NOMO-1 (cell line): ENCODE results near the gene CCDC110.
A peak's percentile ranks its signal among the peaks of the same experiment; 100 is the strongest.

Experiments
- DNase-seq, 2 experiments: peaks; one replicate each; lab custom pipeline; 2025; ENCODE audit not compliant: unreplicated experiment in 2 of 2; lab: John Stamatoyannopoulos, UW

Gene CCDC110

GRCh38 chr4:185473247-185473646 is 1.7 kb upstream of the CCDC110 start:
- no peak for DNase-seq

GRCh38 chr4:185472103-185472542 is 590 bp upstream of the CCDC110 start:
- DNase-seq, result no peak

- no peak for DNase-seq
Observed at GRCh38 chr4:185470501-185471195, 885 bp downstream of the CCDC110 start.

- no peak for DNase-seq
Observed at GRCh38 chr4:185469580-185470154, 1.9 kb downstream of the CCDC110 start.

- DNase-seq, result no peak
Observed at GRCh38 chr4:185468999-185469398, 2.5 kb downstream of the CCDC110 start.

GRCh38 chr4:185467991-185468390 is 3.5 kb downstream of the CCDC110 start:
- no peak for DNase-seq

- DNase-seq, result no peak
Observed at GRCh38 chr4:185467101-185467500, 4.4 kb downstream of the CCDC110 start.

GRCh38 chr4:185465707-185466106 is 5.8 kb downstream of the CCDC110 start:
- DNase-seq, result no peak

- no peak for DNase-seq
Observed at GRCh38 chr4:185464887-185465286, 6.6 kb downstream of the CCDC110 start.

GRCh38 chr4:185464183-185464582 is 7.3 kb downstream of the CCDC110 start:
- DNase-seq, result no peak

- no peak for DNase-seq
Observed at GRCh38 chr4:185463541-185463940, 8.0 kb downstream of the CCDC110 start.

GRCh38 chr4:185461565-185461964 is 10.0 kb downstream of the CCDC110 start:
- DNase-seq, result no peak

GRCh38 chr4:185457136-185457535 is 14.4 kb downstream of the CCDC110 start:
- no peak for DNase-seq

- no peak for DNase-seq
Observed at GRCh38 chr4:185456131-185456530, 15.4 kb downstream of the CCDC110 start.

GRCh38 chr4:185445209-185445608 is 26.3 kb downstream of the CCDC110 start:
- DNase-seq, result no peak

- DNase-seq, result no peak
Observed at GRCh38 chr4:185441479-185441878, 30.1 kb downstream of the CCDC110 start.

GRCh38 chr4:185437809-185438208 is 33.7 kb downstream of the CCDC110 start:
- no peak for DNase-seq

- DNase-seq, result no peak
Observed at GRCh38 chr4:185435466-185435865, 36.1 kb downstream of the CCDC110 start.

GRCh38 chr4:185429660-185430059 is 41.9 kb downstream of the CCDC110 start:
- DNase-seq, result no peak

- DNase-seq, result no peak
Observed at GRCh38 chr4:185426960-185427688, 44.4 kb downstream of the CCDC110 start.

GRCh38 chr4:185425647-185426352 is 45.7 kb downstream of the CCDC110 start, which contains the start of gene UFSP2:
TSS of gene UFSP2 (minus strand) at chr4:185425964. CDS start at chr4:185425868, 96 bp downstream.
- peak; percentile 72 to 86 for DNase-seq
